A673 (cell line): ENCODE results near the gene KCNQ1. TPM values are rescaled to one million over a fixed set of nuclear protein-coding genes. Genes with fewer than 3 reads are reported as not detected.

ENCODE experiments used
- BruUV-seq: library from RNA; stranded (reverse); fragments of 400-500 nt; replicated peaks from 2 replicates; lab custom pipeline; 2021; lab: Mats Ljungman, UMichigan
- CTCF ChIA-PET: fragments of 300-600 bp; sonication (Branson Sonifier 250); formaldehyde crosslinking; loops from one replicate; lab custom pipeline; 2022; ENCODE audit warnings: antibody characterized with exemption; lab: Charles Lee
- POLR2A ChIA-PET: fragments of 300-600 bp; sonication (Branson Sonifier 250); formaldehyde crosslinking; loops from one replicate; lab custom pipeline; 2022; ENCODE audit warnings: antibody characterized with exemption; ENCODE audit not compliant: low non-redundant PET; lab: Charles Lee
- DNase-seq: peaks from one replicate; pipeline ENCODE4 v3.0.0-alpha.2; 2015; ENCODE audit warnings: low spot score
- H3K27ac ChIP-seq: fragments of 200-600 bp; sonication (generic); 2 replicates; pipeline ENCODE4 v1.5.1; 2016; ENCODE audit warnings: mixed run types, low read depth, mild to moderate bottlenecking, mixed read lengths, antibody characterized with exemption, low read length; ENCODE audit not compliant: poor library complexity, severe bottlenecking
- H3K27me3 ChIP-seq: fragments of 200-600 bp; sonication (generic); replicated peaks from 2 replicates; pipeline ENCODE4 v1.6.1; 2017; ENCODE audit warnings: mixed run types, low read depth, mild to moderate bottlenecking, mixed read lengths, antibody characterized with exemption, low read length; ENCODE audit not compliant: insufficient read depth, poor library complexity
- H3K36me3 ChIP-seq: fragments of 200-600 bp; sonication (generic); 2 replicates; pipeline ENCODE4 v1.6.1; 2016; ENCODE audit warnings: mixed run types, mild to moderate bottlenecking, mixed read lengths, antibody characterized with exemption, low read length; ENCODE audit not compliant: insufficient read depth, poor library complexity, severe bottlenecking
- H3K4me1 ChIP-seq: fragments of 200-600 bp; sonication (generic); 2 replicates; pipeline ENCODE4 v1.6.1; 2017; ENCODE audit warnings: mixed run types, mild to moderate bottlenecking, mixed read lengths, antibody characterized with exemption, low read length; ENCODE audit not compliant: insufficient read depth, poor library complexity, severe bottlenecking
- H3K4me3 ChIP-seq: fragments of 200-600 bp; sonication (generic); 2 replicates; pipeline ENCODE4 v1.5.1; 2016; ENCODE audit warnings: low read depth, mixed run types, mild to moderate bottlenecking, mixed read lengths, low read length; ENCODE audit not compliant: poor library complexity, severe bottlenecking
- H3K9me3 ChIP-seq: fragments of 200-600 bp; sonication (generic); 2 replicates; pipeline ENCODE4 v1.6.1; 2016; ENCODE audit warnings: mixed run types, low read depth, mild to moderate bottlenecking, mixed read lengths, antibody characterized with exemption, low read length; ENCODE audit not compliant: poor library complexity, severe bottlenecking
- EZH2 ChIP-seq: fragments of 200-600 bp; sonication (generic); IDR thresholded peaks from 2 replicates; pipeline ENCODE4 v1.6.1; 2017; ENCODE audit warnings: borderline replicate concordance, low read depth, mild to moderate bottlenecking, mixed read lengths, antibody characterized with exemption, low read length; ENCODE audit not compliant: poor library complexity, severe bottlenecking
- intact Hi-C: fragments of 100-400 bp; cut with micrococcal nuclease; formaldehyde crosslinking; loops from one replicate; pipeline ENCODE4 v1.10.0; 2022; ENCODE audit not compliant: unreplicated experiment
- total RNA-seq: library from RNA; stranded (reverse); gene quantifications from 2 replicates; pipeline ENCODE4 v1.2.3, GENCODE V29; 2021
- TF ChIP-seq, protein P1 (sequence below): fragments of 300-800, 200-600 bp; sonication (generic); conservative IDR thresholded peaks from 2 replicates; pipeline ENCODE4 v1.5.1; 2017; ENCODE audit warnings: low read depth, mild to moderate bottlenecking, antibody characterized with exemption, low read length, moderate library complexity, mixed read lengths

KCNQ1 gene
- total RNA-seq, 1 experiment from 2014 or later = not detected

GRCh38 chr11:2422461-2423156 is 22.2 kb upstream of the KCNQ1 start:
- no peaks in the 10 kb centered on the region for H3K27me3 ChIP-seq
- POLR2A ChIA-PET = no interaction called here
- BruUV-seq = no TSS peak
- no peak overlapping the region for H3K27ac ChIP-seq
- H3K4me3 ChIP-seq = no peak overlapping the region
- no peaks in the 10 kb centered on the region for H3K36me3 ChIP-seq
- DNase-seq = no peak
- TF ChIP-seq, protein P1, sequence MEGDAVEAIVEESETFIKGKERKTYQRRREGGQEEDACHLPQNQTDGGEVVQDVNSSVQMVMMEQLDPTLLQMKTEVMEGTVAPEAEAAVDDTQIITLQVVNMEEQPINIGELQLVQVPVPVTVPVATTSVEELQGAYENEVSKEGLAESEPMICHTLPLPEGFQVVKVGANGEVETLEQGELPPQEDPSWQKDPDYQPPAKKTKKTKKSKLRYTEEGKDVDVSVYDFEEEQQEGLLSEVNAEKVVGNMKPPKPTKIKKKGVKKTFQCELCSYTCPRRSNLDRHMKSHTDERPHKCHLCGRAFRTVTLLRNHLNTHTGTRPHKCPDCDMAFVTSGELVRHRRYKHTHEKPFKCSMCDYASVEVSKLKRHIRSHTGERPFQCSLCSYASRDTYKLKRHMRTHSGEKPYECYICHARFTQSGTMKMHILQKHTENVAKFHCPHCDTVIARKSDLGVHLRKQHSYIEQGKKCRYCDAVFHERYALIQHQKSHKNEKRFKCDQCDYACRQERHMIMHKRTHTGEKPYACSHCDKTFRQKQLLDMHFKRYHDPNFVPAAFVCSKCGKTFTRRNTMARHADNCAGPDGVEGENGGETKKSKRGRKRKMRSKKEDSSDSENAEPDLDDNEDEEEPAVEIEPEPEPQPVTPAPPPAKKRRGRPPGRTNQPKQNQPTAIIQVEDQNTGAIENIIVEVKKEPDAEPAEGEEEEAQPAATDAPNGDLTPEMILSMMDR = no peak
- TF ChIP-seq EZH2 = no peak
- no peaks in the 10 kb centered on the region for H3K9me3 ChIP-seq
- no peaks in the 10 kb centered on the region for H3K4me1 ChIP-seq
- CTCF ChIA-PET = no interaction called here
- intact Hi-C loops = no loop called here

GRCh38 chr11:2423157-2424025 is 21.4 kb upstream of the KCNQ1 start:
- no peak for DNase-seq
- TF ChIP-seq, protein P1 = no peak
- TF ChIP-seq EZH2 = no peak
- Histone ChIP-seq H3K4me3 (no peak overlapping the region), H3K36me3 (no peaks in the 10 kb centered on the region), H3K27me3 (no peaks in the 10 kb centered on the region), H3K9me3 (no peaks in the 10 kb centered on the region), H3K4me1 (no peaks in the 10 kb centered on the region), H3K27ac (no peak overlapping the region)
- CTCF ChIA-PET = no interaction called here
- no TSS peak for BruUV-seq
- intact Hi-C loops = no loop called here
- POLR2A ChIA-PET = no interaction called here

GRCh38 chr11:2424811-2425495 is 19.9 kb upstream of the KCNQ1 start:
- H3K4me1 ChIP-seq = no peaks in the 10 kb centered on the region
- no peaks in the 10 kb centered on the region for H3K9me3 ChIP-seq
- no peaks in the 10 kb centered on the region for H3K27me3 ChIP-seq
- no peak for TF ChIP-seq EZH2
- TF ChIP-seq, protein P1 = no peak
- no TSS peak for BruUV-seq
- CTCF ChIA-PET = no interaction called here
- no peak overlapping the region for H3K4me3 ChIP-seq
- H3K36me3 ChIP-seq = no peaks in the 10 kb centered on the region
- no peak overlapping the region for H3K27ac ChIP-seq
- intact Hi-C loops = loop anchor here (5.0 kb wide), 1 partner anchor 467 kb away; no protein-coding TSS in a partner anchor
- no peak for DNase-seq
- POLR2A ChIA-PET = no interaction called here
